SK-N-MC (cell line): Measurements from ENCODE around the gene CFAP70.

ENCODE experiments used
- EZH2 ChIP-seq: fragments of 200-600 bp; sonication (generic); IDR thresholded peaks from one replicate; pipeline ENCODE4 v1.6.1; 2017; ENCODE audit warnings: antibody characterized with exemption
- FOXP2 ChIP-seq: optimal IDR thresholded peaks from 2 replicates; pipeline ENCODE3; 2011; ENCODE audit warnings: mild to moderate bottlenecking, moderate library complexity; ENCODE audit not compliant: insufficient read depth; ENCODE audit errors: extremely low read length, control extremely low read depth
- POLR2AphosphoS5 ChIP-seq: IDR thresholded peaks from 2 replicates; pipeline ENCODE4 v1.6.1; 2012; ENCODE audit warnings: mild to moderate bottlenecking, low read depth, low read length, borderline replicate concordance

- no peak for TF ChIP-seq EZH2
- no peak for TF ChIP-seq POLR2AphosphoS5
- no peak for TF ChIP-seq FOXP2
Observed at GRCh38 chr10:73357166-73357565, 1.5 kb downstream of the CFAP70 start.
